Stimulated activated CD8-positive, alpha-beta memory T cell treated with anti-CD3 and anti-CD28 coated beads, Interleukin-15, amount 100 ng/mL, for 48 hours (primary cell): ENCODE measurements around the gene RYR3.

Experiments used
- DNase-seq, 2 donors: peaks; one replicate each; pipeline ENCODE4 v3.0.0-alpha.2; 2020; ENCODE audit warnings: low read depth in 2 of 2

Gene RYR3

GRCh38 chr15:33701304-33701696 is 390.5 kb downstream of the RYR3 start:
- no peak for DNase-seq

GRCh38 chr15:33706173-33706572 is 395.4 kb downstream of the RYR3 start:
- no peak for DNase-seq

- no peak for DNase-seq
Measured at GRCh38 chr15:33710748-33711147, 400.0 kb downstream of the RYR3 start.

- peak in 1 of 2 donors; percentile 8 for DNase-seq
Measured at GRCh38 chr15:33716025-33716424, 405.3 kb downstream of the RYR3 start.

- DNase-seq: no peak
Measured at GRCh38 chr15:33720952-33721351, 410.2 kb downstream of the RYR3 start.

- DNase-seq: no peak
Measured at GRCh38 chr15:33722005-33722672, 411.4 kb downstream of the RYR3 start.

GRCh38 chr15:33722673-33723015 is 411.9 kb downstream of the RYR3 start:
- DNase-seq: no peak

GRCh38 chr15:33724321-33725036 is 413.7 kb downstream of the RYR3 start:
- no peak for DNase-seq

GRCh38 chr15:33729653-33730052 is 418.9 kb downstream of the RYR3 start:
- DNase-seq: no peak

- DNase-seq: no peak
Measured at GRCh38 chr15:33730815-33731214, 420.0 kb downstream of the RYR3 start.

- no peak for DNase-seq
Measured at GRCh38 chr15:33735143-33735542, 424.4 kb downstream of the RYR3 start.

GRCh38 chr15:33735637-33736247 is 425.0 kb downstream of the RYR3 start:
- DNase-seq: no peak

GRCh38 chr15:33737687-33738601 is 427.2 kb downstream of the RYR3 start:
- no peak for DNase-seq

- no peak for DNase-seq
Measured at GRCh38 chr15:33738941-33739664, 428.3 kb downstream of the RYR3 start.

- no peak for DNase-seq
Measured at GRCh38 chr15:33742306-33742705, 431.5 kb downstream of the RYR3 start.

GRCh38 chr15:33742800-33743199 is 432.0 kb downstream of the RYR3 start:
- no peak for DNase-seq

GRCh38 chr15:33746203-33746602 is 435.4 kb downstream of the RYR3 start:
- DNase-seq: no peak

GRCh38 chr15:33753012-33753411 is 442.2 kb downstream of the RYR3 start:
- no peak for DNase-seq

GRCh38 chr15:33754242-33754641 is 443.5 kb downstream of the RYR3 start:
- no peak for DNase-seq

- DNase-seq: no peak
Measured at GRCh38 chr15:33756961-33757360, 446.2 kb downstream of the RYR3 start.

- DNase-seq: no peak
Measured at GRCh38 chr15:33757516-33758232, 446.9 kb downstream of the RYR3 start.
